PFSK-1 (cell line): ENCODE results near the gene CCDC171.

Source experiments
- FOXP2 ChIP-seq: optimal IDR thresholded peaks from 2 replicates; pipeline ENCODE3; 2011; ENCODE audit warnings: borderline replicate concordance, control low read depth, inconsistent platforms; ENCODE audit not compliant: insufficient read depth; ENCODE audit errors: extremely low read length, extremely low read depth
- POLR2AphosphoS5 ChIP-seq: IDR thresholded peaks from 2 replicates; pipeline ENCODE4 v1.6.1; 2012; ENCODE audit warnings: low read depth, mild to moderate bottlenecking, control low read depth, low read length, moderate library complexity
- SIN3A ChIP-seq: IDR thresholded peaks from 2 replicates; pipeline ENCODE4 v1.6.1; 2012; ENCODE audit warnings: mild to moderate bottlenecking, low read length, moderate library complexity, borderline replicate concordance; ENCODE audit not compliant: insufficient read depth
- TAF1 ChIP-seq: IDR thresholded peaks from 2 replicates; pipeline ENCODE4 v1.6.1; 2012; ENCODE audit warnings: low read length, control low read depth, borderline replicate concordance; ENCODE audit not compliant: insufficient read depth
- TF ChIP-seq, protein P1 (sequence below), 2 experiments: IDR thresholded peaks; 2 replicates each; pipeline versions ENCODE4 v1.6.1 to v1.8.0; 2011 to 2012; ENCODE audit warnings: low read depth in 2 of 2, low read length in 2 of 2, control low read depth in 1 of 2, inconsistent platforms in 1 of 2, mild to moderate bottlenecking in 1 of 2, moderate library complexity in 1 of 2; ENCODE audit not compliant: insufficient read depth in 1 of 2

The CCDC171 gene

DNA sequence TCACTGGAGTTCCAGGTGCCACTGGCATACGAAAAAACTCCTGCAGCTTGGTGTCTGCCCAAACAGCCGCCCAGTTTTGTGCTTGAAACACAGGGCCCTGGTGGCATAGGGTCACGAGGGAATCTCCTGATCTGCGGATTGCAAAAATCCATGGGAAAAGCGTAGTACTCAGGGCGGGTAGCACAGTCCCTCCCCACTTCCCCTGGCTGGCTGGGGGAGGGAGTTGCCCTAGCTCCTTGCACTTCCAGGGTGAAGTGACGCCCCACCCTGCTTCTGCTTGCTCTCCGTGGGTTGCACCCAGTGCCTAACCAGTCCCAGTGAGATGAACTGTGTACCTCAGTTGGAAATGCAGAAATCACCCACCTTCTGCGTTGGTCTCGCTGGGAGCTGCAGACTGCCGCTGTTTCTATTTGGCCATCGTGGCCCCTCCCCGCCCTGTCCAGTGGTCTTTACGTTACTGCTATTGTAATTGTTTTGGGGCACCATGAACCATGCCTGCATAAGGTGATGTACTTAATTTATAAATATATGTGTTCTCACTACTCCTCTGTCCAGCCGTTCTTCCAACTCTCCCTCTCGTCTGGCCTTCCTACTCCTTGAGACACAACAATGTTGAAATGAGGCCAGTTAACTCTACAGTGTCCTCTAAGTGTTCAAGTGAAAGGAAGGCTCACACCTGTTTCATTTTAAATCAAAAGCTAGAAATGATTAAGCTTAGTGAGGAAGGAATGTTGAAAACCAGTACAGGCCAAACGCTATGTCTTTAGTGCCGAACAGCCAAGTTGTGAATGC lies 65.9 kb downstream of the CCDC171 start:
- no peak for TF ChIP-seq FOXP2
- TF ChIP-seq SIN3A = no peak
- TF ChIP-seq, protein P1, sequence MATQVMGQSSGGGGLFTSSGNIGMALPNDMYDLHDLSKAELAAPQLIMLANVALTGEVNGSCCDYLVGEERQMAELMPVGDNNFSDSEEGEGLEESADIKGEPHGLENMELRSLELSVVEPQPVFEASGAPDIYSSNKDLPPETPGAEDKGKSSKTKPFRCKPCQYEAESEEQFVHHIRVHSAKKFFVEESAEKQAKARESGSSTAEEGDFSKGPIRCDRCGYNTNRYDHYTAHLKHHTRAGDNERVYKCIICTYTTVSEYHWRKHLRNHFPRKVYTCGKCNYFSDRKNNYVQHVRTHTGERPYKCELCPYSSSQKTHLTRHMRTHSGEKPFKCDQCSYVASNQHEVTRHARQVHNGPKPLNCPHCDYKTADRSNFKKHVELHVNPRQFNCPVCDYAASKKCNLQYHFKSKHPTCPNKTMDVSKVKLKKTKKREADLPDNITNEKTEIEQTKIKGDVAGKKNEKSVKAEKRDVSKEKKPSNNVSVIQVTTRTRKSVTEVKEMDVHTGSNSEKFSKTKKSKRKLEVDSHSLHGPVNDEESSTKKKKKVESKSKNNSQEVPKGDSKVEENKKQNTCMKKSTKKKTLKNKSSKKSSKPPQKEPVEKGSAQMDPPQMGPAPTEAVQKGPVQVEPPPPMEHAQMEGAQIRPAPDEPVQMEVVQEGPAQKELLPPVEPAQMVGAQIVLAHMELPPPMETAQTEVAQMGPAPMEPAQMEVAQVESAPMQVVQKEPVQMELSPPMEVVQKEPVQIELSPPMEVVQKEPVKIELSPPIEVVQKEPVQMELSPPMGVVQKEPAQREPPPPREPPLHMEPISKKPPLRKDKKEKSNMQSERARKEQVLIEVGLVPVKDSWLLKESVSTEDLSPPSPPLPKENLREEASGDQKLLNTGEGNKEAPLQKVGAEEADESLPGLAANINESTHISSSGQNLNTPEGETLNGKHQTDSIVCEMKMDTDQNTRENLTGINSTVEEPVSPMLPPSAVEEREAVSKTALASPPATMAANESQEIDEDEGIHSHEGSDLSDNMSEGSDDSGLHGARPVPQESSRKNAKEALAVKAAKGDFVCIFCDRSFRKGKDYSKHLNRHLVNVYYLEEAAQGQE (IDR thresholded peaks at IDR 0.05; ENCODE audit: insufficient read depth in 1 of 2, low read depth in 2 of 2, low read length in 2 of 2) = no peak
- TF ChIP-seq POLR2AphosphoS5 = no peak
- no peak for TF ChIP-seq TAF1

DNA sequence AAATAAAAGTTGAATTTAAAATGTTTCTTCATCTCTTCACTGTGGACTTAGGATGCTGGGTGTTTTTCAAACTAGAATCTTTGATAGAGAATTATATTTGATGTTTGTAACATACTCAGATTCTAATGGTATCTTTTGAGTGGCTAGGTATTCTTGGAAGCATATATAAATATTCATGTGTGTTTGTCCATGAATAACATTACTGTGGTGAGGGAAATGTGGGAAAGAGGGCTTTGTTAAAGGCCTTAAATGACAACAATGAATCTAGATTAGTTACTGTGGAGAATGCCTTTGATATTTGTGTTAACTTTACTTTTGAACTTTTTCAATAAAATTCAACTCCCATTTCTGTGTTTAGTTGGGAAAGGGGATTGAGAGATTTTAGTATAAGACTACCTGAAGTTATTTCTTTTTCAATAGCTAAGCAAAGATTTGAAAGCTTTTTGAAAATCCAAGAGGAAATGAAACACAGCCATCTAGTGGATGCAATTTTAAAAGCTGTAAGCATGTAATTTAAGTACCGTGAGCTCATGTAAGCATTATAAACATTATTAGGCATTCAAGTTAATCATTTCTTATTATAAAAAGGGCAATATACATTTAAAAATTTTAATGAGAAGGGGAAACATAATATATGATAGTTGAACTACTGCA lies 69.6 kb downstream of the CCDC171 start:
- TF ChIP-seq FOXP2 = no peak
- TF ChIP-seq SIN3A = no peak
- no peak for TF ChIP-seq POLR2AphosphoS5
- TF ChIP-seq, protein P1 (IDR thresholded peaks at IDR 0.05; ENCODE audit: insufficient read depth in 1 of 2, low read depth in 2 of 2, low read length in 2 of 2) = no peak
- TF ChIP-seq TAF1 = no peak

DNA sequence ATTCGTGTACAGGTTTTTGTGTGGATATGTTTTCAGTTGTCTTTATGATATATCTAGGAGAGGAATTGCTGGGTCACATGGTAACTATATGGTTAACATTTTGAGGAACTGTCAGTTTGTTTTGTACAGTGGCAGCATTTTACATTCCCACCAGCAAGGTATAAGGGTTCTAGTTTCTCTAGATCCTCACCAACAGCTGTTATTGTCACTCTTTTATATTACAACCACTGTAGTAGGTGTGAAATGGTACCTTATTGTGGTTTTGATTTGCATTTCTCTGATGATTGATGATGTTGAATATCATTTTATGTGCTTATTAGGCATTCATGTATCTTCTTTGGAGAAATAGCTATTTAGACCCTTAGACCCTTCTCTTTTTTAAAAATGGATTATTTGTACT lies 82.9 kb downstream of the CCDC171 start:
- TF ChIP-seq TAF1 (no peak), FOXP2 (no peak), POLR2AphosphoS5 (no peak), SIN3A (no peak)
- TF ChIP-seq, protein P1 (IDR thresholded peaks at IDR 0.05; ENCODE audit: insufficient read depth in 1 of 2, low read depth in 2 of 2, low read length in 2 of 2) = no peak

DNA sequence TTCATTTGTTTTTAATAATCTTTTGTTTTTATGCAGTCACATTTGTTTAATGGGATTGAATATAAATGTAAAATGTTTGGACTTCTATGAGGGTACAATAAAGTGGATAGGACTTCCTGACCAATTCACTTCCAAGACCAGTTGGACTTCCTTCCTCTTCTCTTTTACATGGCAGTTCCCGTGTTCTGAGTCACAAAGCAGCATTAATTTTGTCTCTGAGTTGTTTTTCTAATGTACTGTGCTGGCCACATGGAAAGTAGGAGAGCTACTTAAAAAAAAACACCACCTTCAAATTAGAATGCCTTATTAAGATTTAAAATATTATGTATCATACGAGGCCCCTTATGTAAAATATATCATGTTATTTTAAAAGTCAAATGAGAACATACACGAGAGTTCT lies 87.3 kb downstream of the CCDC171 start:
- TF ChIP-seq SIN3A = no peak
- TF ChIP-seq, protein P1 (IDR thresholded peaks at IDR 0.05; ENCODE audit: insufficient read depth in 1 of 2, low read depth in 2 of 2, low read length in 2 of 2) = no peak
- no peak for TF ChIP-seq TAF1
- TF ChIP-seq POLR2AphosphoS5 = no peak
- TF ChIP-seq FOXP2 = no peak

DNA sequence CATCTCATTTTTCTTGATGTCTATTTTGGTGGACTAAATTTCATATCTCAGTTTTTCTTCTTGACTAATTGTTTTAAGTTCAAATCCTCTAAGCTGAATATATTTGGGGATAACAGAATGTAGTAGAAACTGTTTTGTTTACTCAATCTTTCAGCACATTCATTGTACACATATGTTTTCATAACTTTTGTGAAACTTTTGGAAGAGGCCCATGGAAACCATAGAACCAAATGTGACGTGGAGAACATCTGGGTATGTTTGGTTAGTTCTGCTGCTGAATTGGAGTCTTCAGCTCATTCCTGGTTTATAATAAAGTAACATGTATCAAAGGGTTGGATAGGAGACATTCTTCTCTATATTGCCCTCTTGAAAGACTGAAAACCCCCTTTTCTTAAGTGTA lies 88.4 kb downstream of the CCDC171 start:
- TF ChIP-seq, protein P1 (IDR thresholded peaks at IDR 0.05; ENCODE audit: insufficient read depth in 1 of 2, low read depth in 2 of 2, low read length in 2 of 2) = no peak
- TF ChIP-seq SIN3A = no peak
